Prostate gland (tissue), 2 donors: ENCODE results near the gene TMEM235.

Experiments
- CTCF ChIP-seq, 4 experiments: fragments of 200-600 bp in 2 of 4; fragments of 450-650 bp in 2 of 4; sonication (generic) in 2 of 4; IDR thresholded peaks; 1 replicate in 3 of 4; 2 replicates in 1 of 4; pipeline ENCODE4 v1.5.1; 2016 to 2019; ENCODE audit warnings: antibody characterized with exemption in 4 of 4, mild to moderate bottlenecking in 2 of 4, moderate library complexity in 2 of 4
- POLR2A ChIP-seq: fragments of 450-650 bp; IDR thresholded peaks from one replicate; pipeline ENCODE4 v1.6.1; 2016; ENCODE audit warnings: antibody characterized with exemption, mild to moderate bottlenecking
- POLR2AphosphoS5 ChIP-seq: sonication (generic); formaldehyde crosslinking; IDR thresholded peaks from one replicate; pipeline ENCODE4 v1.6.1; 2017; ENCODE audit warnings: antibody characterized with exemption

GRCh38 chr17:78253946-78254672 is 22.7 kb downstream of the TMEM235 start:
- TF ChIP-seq POLR2A, result peak; percentile 32
- TF ChIP-seq CTCF (IDR thresholded peaks at IDR 0.05), result peak in 2 of 4 experiments; percentile 28 to 33
- peak; percentile 93 for TF ChIP-seq POLR2AphosphoS5
